ENCODE measurements around the gene ARHGAP44. TPM values are rescaled to one million over a fixed set of nuclear protein-coding genes. Genes with fewer than 3 reads are reported as not detected.
A peak's percentile ranks its signal among the peaks of the same experiment; 100 is the strongest.

ARHGAP44 gene
- total and polyA plus RNA-seq, 2 of the 13 experiments (the other 11 are each of a cell fraction or from before 2014, with no cell fraction given): 0.79 to 3.1 TPM

GRCh38 chr17:13017655-13018459 lies 228.6 kb downstream of the ARHGAP44 start, which contains the start of gene ELAC2 (continued):
- TF ChIP-seq ZNF720 (CRISPR knock-in tag; IDR thresholded peaks at IDR 0.05) (no peak), NR3C1 (CRISPR knock-in tag; IDR thresholded peaks at IDR 0.05) (no peak), CEBPG (CRISPR knock-in tag; IDR thresholded peaks at IDR 0.05) (no peak), JDP2 (CRISPR knock-in tag; IDR thresholded peaks at IDR 0.05; ENCODE audit: borderline replicate concordance) (no peak), CTCF (CRISPR knock-in tag; IDR thresholded peaks at IDR 0.05) (peak; percentile 28; the same call in 1 of the 2 replicates), TOE1 (CRISPR knock-in tag; IDR thresholded peaks at IDR 0.05) (no peak), ZBTB40 (IDR thresholded peaks at IDR 0.05) (peak; percentile 72), ZBTB40 (CRISPR knock-in tag; IDR thresholded peaks at IDR 0.05) (peak; percentile 46; the same call in 1 of the 2 replicates), NCOA1 (CRISPR knock-in tag; IDR thresholded peaks at IDR 0.05) (no peak), ZNF331 (CRISPR knock-in tag; IDR thresholded peaks at IDR 0.05) (no peak), MIER2 (CRISPR knock-in tag; IDR thresholded peaks at IDR 0.05) (no peak), ARID2 (CRISPR knock-in tag; IDR thresholded peaks at IDR 0.05; ENCODE audit: borderline replicate concordance) (peak; percentile 94), XBP1 (CRISPR knock-in tag; IDR thresholded peaks at IDR 0.05) (no peak), HHEX (CRISPR knock-in tag; IDR thresholded peaks at IDR 0.05) (no peak), ZFX (CRISPR knock-in tag; IDR thresholded peaks at IDR 0.05; ENCODE audit: low read depth) (peak; percentile 69), ZNF33B (CRISPR knock-in tag; IDR thresholded peaks at IDR 0.05) (no peak), ZBTB39 (CRISPR knock-in tag; IDR thresholded peaks at IDR 0.05) (no peak), ZNF563 (CRISPR knock-in tag; IDR thresholded peaks at IDR 0.05) (peak; percentile 39; the same call in 1 of the 2 replicates), PLRG1 (conservative IDR thresholded peaks at IDR 0.05) (no peak)

Data from HepG2 (cell line).